HG02884 (cell line): ENCODE data around the gene SCFD2.
"Not testable (repeated sequence)": the region's sequence is repeated elsewhere in the genome, so short reads cannot be mapped to it uniquely, and the experiment has no call there.

Source experiments
- ATAC-seq: cut with Tn5 transposase; IDR thresholded peaks from one replicate; pipeline ENCODE4 v1.9.1; 2021; ENCODE audit warnings: mild to moderate bottlenecking, moderate library complexity; ENCODE audit not compliant: unreplicated experiment

SCFD2 gene

GRCh38 chr4:53346920-53347852, 18.7 kb downstream of the SCFD2 start:
- ATAC-seq = no peak

DNA sequence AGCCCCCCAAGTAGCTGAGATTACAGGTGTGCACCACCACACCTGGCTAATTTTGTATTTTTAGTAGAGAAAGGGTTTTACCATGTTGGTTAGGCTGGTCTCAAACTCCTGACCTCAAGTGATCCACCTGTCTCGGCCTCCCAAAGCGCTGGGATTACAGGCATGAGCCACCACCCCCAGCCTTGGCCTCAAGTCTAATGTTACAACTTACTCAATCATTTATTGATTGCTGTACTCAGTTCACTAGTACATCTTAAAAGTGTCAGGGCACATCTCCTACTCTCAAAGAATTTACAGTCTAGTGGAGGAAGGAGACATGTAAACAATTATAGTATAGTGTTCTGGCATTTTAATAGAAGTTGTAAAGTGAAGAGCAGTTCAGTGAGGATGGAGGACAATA, 19.5 kb downstream of the SCFD2 start:
- not testable (repeated sequence) for ATAC-seq

GRCh38 chr4:53340145-53340544, 25.7 kb downstream of the SCFD2 start:
- ATAC-seq = not testable (repeated sequence)

GRCh38 chr4:53334916-53335315, 30.9 kb downstream of the SCFD2 start:
- ATAC-seq = not testable (repeated sequence)

- no peak for ATAC-seq
Measured at GRCh38 chr4:53326535-53326934, 39.3 kb downstream of the SCFD2 start.

- ATAC-seq = no peak
Measured at GRCh38 chr4:53322696-53323095, 43.2 kb downstream of the SCFD2 start.

DNA sequence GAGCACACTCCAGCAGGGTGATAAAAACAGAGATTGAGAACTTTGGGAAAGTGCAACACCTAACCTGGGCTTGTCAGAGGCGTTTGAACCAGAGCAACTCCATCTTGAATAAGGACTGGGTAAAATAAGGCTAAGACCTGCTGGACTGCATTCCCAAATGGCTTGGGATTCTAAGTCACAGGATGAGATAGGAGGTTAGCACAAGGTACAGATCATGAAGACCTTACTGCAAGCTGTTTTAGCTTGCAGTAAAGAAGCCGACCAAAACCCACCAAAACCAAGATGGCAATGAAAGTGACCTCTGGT, 43.9 kb downstream of the SCFD2 start:
- no peak for ATAC-seq

- ATAC-seq = no peak
Measured at GRCh38 chr4:53321151-53321983, 44.5 kb downstream of the SCFD2 start.

- no peak for ATAC-seq
Measured at GRCh38 chr4:53315300-53315699, 50.6 kb downstream of the SCFD2 start.

- no peak for ATAC-seq
Measured at GRCh38 chr4:53314252-53314651, 51.6 kb downstream of the SCFD2 start.

- ATAC-seq = no peak
Measured at GRCh38 chr4:53313510-53313909, 52.4 kb downstream of the SCFD2 start.

GRCh38 chr4:53309321-53310040, 56.4 kb downstream of the SCFD2 start:
- no peak for ATAC-seq

DNA sequence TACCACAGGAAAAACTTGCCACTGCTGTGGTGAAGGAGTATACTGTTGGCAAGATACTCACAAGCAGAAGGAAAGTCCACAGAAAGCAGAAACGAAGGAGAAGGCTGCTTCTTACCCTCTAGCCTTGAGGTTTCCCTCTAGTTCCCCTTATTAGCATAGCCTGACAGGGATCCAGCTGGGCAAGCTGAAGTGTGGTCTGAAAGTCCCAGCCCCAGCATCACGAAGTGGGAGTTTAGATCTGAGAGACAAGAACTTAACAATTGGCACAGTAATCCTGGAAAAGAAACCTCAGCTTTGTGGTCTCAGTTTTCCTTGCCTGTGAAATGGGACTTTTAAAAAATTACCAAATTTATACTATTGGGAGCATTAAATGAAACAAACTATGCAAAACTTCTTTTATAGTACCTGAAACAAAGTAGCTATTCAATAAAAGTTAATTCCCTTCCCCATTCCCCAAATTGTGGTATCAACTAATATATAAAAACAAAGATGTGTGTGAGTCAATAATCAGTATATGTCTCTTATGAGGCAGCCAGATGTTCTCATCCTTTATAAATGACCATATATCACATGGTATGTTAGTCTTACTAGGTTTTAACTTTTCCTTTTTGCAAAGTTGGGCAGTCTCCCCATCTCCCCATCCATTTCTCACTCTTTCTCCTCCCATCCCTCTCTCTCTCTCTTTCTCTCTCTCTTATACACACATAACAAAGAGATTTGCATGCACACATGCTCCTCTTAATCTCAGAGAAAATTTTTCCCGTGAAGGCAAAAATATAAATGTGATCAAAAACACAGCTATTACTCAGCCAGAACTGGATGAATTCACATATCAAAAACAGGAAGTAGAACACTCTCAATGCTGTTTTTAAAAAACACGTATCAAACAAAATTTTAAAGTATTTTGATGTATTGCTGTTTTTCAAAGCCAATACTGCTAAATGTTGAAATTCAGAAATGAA, 57.8 kb downstream of the SCFD2 start:
- ATAC-seq = peak; percentile 76

DNA sequence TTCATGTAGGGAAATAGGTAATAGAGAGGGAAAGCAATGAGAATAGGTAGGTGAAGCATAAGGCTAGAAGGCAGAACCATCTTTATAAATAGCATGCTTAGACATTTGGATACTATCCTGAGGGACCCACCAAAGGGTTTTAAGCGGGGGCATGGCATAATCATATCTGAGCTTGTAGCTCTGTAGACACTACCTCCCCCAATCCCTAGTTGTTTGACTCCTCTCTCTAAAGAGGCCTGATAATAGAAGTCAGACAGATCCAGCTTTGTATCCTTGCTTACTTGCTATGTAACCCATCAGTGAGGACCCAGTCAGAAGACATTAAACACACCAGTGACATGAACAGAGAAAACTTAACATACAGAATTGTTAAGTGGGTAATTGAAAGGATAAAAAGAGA, 58.7 kb downstream of the SCFD2 start:
- no peak for ATAC-seq

DNA sequence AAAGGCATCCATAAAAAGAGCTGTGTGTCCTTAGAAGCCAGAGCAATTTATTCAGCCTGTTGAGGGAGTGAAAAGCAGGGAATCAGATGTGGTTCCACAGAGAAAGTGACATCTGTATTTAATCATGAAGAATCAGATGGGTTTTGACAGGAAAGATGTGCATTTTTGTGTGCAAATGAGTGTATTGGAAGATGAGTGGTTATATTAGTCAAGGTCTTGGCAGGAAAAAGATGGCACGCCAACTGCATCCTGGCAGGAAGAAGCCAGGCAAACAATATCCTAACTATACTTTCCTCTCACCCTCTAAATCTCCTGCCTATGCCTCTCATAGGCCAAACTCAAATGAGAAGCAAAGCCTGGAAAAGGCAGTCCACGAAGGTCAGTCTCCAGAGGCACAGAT, 59.1 kb downstream of the SCFD2 start:
- ATAC-seq = no peak

DNA sequence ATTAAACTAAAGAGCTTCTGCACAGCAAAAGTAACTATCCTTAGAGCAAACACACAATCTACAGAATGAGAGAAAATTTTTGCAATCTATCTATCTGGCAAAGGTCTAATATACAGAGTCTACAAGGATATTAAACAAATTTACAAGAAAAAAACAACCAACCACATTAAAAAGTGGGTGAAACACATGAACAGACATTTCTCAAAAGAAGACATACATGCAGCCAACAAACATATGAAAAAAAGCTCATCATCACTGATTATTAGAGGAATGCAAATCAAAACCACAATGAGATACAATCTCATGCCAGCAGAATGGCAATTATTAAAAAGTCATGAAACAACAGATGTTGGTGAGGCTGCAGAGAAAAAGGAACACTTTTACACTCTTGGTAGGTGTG, 73.7 kb downstream of the SCFD2 start:
- ATAC-seq = not testable (repeated sequence)

GRCh38 chr4:53281438-53281837, 84.4 kb downstream of the SCFD2 start:
- no peak for ATAC-seq

GRCh38 chr4:53280846-53281245, 85.0 kb downstream of the SCFD2 start:
- ATAC-seq = no peak

DNA sequence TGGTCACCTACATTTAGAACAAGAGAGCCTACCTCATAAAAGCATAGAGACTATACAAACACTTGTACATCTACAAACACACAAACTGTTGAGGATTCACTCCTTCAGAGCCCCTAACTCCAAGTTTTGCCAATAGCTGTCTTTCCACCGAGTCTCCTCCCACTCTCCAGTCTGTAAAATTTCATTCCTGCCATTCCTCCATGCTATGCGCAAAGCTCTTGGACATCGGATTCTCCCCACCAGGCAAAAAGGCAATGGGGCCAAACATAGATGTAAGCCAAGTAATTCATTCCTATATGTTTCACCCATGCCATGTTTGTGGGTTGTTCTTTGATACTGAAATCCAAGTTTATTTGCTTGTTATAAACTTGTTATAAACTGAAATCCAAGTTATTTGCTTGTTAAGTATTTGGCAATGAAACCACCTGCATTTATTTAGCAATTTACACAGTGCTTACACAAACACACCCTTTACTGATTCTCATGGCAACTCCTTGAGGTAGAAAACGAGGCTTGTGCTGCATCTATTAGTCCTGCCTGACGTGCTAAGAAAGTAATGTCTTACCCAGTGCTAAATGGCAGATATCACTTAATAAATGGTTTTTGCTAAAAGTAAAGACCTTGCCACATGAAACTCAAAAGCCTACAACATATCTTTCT, 91.1 kb downstream of the SCFD2 start:
- ATAC-seq = no peak

GRCh38 chr4:53273726-53274125, 92.1 kb downstream of the SCFD2 start:
- no peak for ATAC-seq
